Activated CD4-positive, alpha-beta T cell treated with anti-CD3 and anti-CD28 coated beads for 36 hours (primary cell): ENCODE results near the gene THTPA. TPM values are rescaled to one million over a fixed set of nuclear protein-coding genes. Genes with fewer than 3 reads are reported as not detected.
A peak's percentile ranks its signal among the peaks of the same experiment; 100 is the strongest.

ENCODE experiments used
- ATAC-seq: fragments of 200-7000 bp; cut with Tn5 transposase; one replicate; pipeline ENCODE4 v1.10.0; 2021; ENCODE audit warnings: mild to moderate bottlenecking, moderate library complexity
- CTCF ChIA-PET: fragments of 350-600 bp; sonication (Branson Sonifier 250); formaldehyde crosslinking; loops from one replicate; lab custom pipeline; 2021; ENCODE audit warnings: antibody characterized with exemption; lab: Charles Lee
- POLR2A ChIA-PET: fragments of 350-600 bp; sonication (Branson Sonifier 250); formaldehyde crosslinking; loops from one replicate; lab custom pipeline; 2021; ENCODE audit warnings: antibody characterized with exemption, inconsistent platforms; lab: Charles Lee
- DNase-seq: peaks from one replicate; pipeline ENCODE4 v3.0.0-alpha.2; 2020
- H3K27ac Mint-ChIP-seq: one replicate; pipeline ENCODE4 v1.8.0; 2021; ENCODE audit warnings: mixed read lengths
- H3K27me3 Mint-ChIP-seq: one replicate; pipeline ENCODE4 v1.8.0; 2021; ENCODE audit warnings: mixed read lengths
- H3K36me3 Mint-ChIP-seq: one replicate; pipeline ENCODE4 v1.8.0; 2021; ENCODE audit warnings: low read depth, mixed read lengths
- H3K4me1 Mint-ChIP-seq: one replicate; pipeline ENCODE4 v1.8.0; 2021; ENCODE audit warnings: mixed read lengths
- H3K4me3 Mint-ChIP-seq: one replicate; pipeline ENCODE4 v1.8.0; 2021; ENCODE audit warnings: mild to moderate bottlenecking, moderate library complexity, mixed read lengths
- H3K9me3 Mint-ChIP-seq: one replicate; pipeline ENCODE4 v1.8.0; 2021; ENCODE audit warnings: low read depth, mixed read lengths
- intact Hi-C, 2 experiments: fragments of 100-400 bp; cut with DNase I in 1 of 2; cut with micrococcal nuclease in 1 of 2; formaldehyde crosslinking; loops; one replicate each; pipeline versions ENCODE4 v1.14.2 to v1.15.1; 2022 to 2024; cut with DNase I, micrococcal nuclease
- total RNA-seq, 2 experiments: library from RNA; stranded (reverse); gene quantifications; one replicate each; pipeline ENCODE4 v1.2.3, GENCODE V29; 2021

The THTPA gene
- total RNA-seq, 2 experiments from 2014 or later = 8.3 to 8.5 TPM

GRCh38 chr14:23557521-23557920 lies 1.4 kb downstream of the THTPA start:
- CTCF ChIA-PET = interaction anchor here (0.5 to 8.9 kb wide), 9 partner anchors 9 to 556 kb away, joined by 3 to 150 read pairs (median 8); partner anchors contain the start of genes AP1G2 and NGDN
- POLR2A ChIA-PET = interaction anchor here (0.5 kb wide), 1 partner anchor 205 kb away, joined by 3 read pairs; no protein-coding TSS in a partner anchor
- Mint-ChIP-seq H3K27ac (peak overlapping the region; percentile 87), H3K9me3 (no peaks in the 10 kb centered on the region), H3K4me1 (peaks cover 32% of the 10 kb centered on the region), H3K4me3 (peak overlapping the region; percentile 95), H3K36me3 (peaks cover 32% of the 10 kb centered on the region), H3K27me3 (no peaks in the 10 kb centered on the region)
- intact Hi-C loops = loop anchor here (5.0 to 10.0 kb wide), 4 partner anchors 235 to 885 kb away; partner anchors contain the start of genes ACIN1 (in 1 of the 2), C14orf119 (in 1 of the 2), PABPN1 (in 1 of the 2) and RABGGTA (in 1 of the 2)
- no peak for ATAC-seq
- no peak for DNase-seq

GRCh38 chr14:23557946-23558345 lies 1.9 kb downstream of the THTPA start:
- ATAC-seq (no peak), DNase-seq (no peak)
- intact Hi-C loops = loop anchor here (2.0 to 10.0 kb wide), 5 partner anchors 229 to 884 kb away; partner anchors contain the start of genes ACIN1 (in 1 of the 2), C14orf119 (in 1 of the 2), PABPN1 (in 1 of the 2) and RABGGTA (in 1 of the 2)
- Mint-ChIP-seq H3K27me3 (no peaks in the 10 kb centered on the region), H3K4me3 (peak overlapping the region; percentile 95), H3K36me3 (peaks cover 35% of the 10 kb centered on the region), H3K9me3 (no peaks in the 10 kb centered on the region), H3K4me1 (peaks cover 34% of the 10 kb centered on the region), H3K27ac (peak overlapping the region; percentile 87)
- ChIA-PET POLR2A (no interaction called here), CTCF (interaction anchor here (0.6 to 8.9 kb wide), 11 partner anchors 9 to 550 kb away, joined by 3 to 150 read pairs (median 5); partner anchors contain the start of genes AP1G2 and NGDN)

GRCh38 chr14:23558346-23559009 lies 2.4 kb downstream of the THTPA start:
- POLR2A ChIA-PET = interaction anchor here (0.6 kb wide), 1 partner anchor 83 kb away, joined by 4 read pairs; no protein-coding TSS in a partner anchor
- H3K4me1 Mint-ChIP-seq = peaks cover 35% of the 10 kb centered on the region
- peaks cover 38% of the 10 kb centered on the region for H3K36me3 Mint-ChIP-seq

GRCh38 chr14:23559010-23559925 lies 3.2 kb downstream of the THTPA start:
- ChIA-PET POLR2A (interaction anchor here (0.6 to 1.0 kb wide), 2 partner anchors 81 to 84 kb away, joined by 4 to 6 read pairs; no protein-coding TSS in a partner anchor), CTCF (interaction anchor here (0.6 to 8.9 kb wide), 19 partner anchors 8 to 319 kb away, joined by 3 to 150 read pairs (median 5); partner anchors contain the start of genes AP1G2 and NGDN)
- Mint-ChIP-seq H3K4me1 (peaks cover 35% of the 10 kb centered on the region), H3K36me3 (peaks cover 43% of the 10 kb centered on the region), H3K4me3 (no peak overlapping the region), H3K27ac (peak overlapping the region; percentile 33), H3K27me3 (no peaks in the 10 kb centered on the region), H3K9me3 (no peaks in the 10 kb centered on the region)
- DNase-seq (peak; percentile 86), ATAC-seq (no peak)
- intact Hi-C loops = loop anchor here (1.0 to 10.0 kb wide), 6 partner anchors 81 to 883 kb away; partner anchors contain the start of genes ACIN1 (in 1 of the 2), C14orf119 (in 1 of the 2), PABPN1 (in 1 of the 2) and RABGGTA (in 1 of the 2)

More at GRCh38 chr14:23558346-23559009, 2.4 kb downstream of the THTPA start:
- ATAC-seq (no peak), DNase-seq (no peak)
- Mint-ChIP-seq H3K4me3 (no peak overlapping the region), H3K9me3 (no peaks in the 10 kb centered on the region), H3K27ac (peak overlapping the region; percentile 52), H3K27me3 (no peaks in the 10 kb centered on the region)
- intact Hi-C loops = loop anchor here (1.0 to 10.0 kb wide), 6 partner anchors 80 to 884 kb away; partner anchors contain the start of genes ACIN1 (in 1 of the 2), C14orf119 (in 1 of the 2), PABPN1 (in 1 of the 2) and RABGGTA (in 1 of the 2)
- CTCF ChIA-PET = interaction anchor here (0.6 to 8.9 kb wide), 15 partner anchors 9 to 550 kb away, joined by 3 to 150 read pairs (median 8); partner anchors contain the start of genes AP1G2 and NGDN

GRCh38 chr14:23559926-23560520 lies 4.0 kb downstream of the THTPA start:
- CTCF ChIA-PET = interaction anchor here (0.5 to 8.9 kb wide), 22 partner anchors 7 to 742 kb away, joined by 3 to 150 read pairs (median 4); partner anchors contain the start of genes AP1G2 and NGDN
- H3K4me1 Mint-ChIP-seq = peaks cover 35% of the 10 kb centered on the region
- intact Hi-C loops = loop anchor here (1.0 to 10.0 kb wide), 6 partner anchors 82 to 882 kb away; partner anchors contain the start of genes ACIN1 (in 1 of the 2), C14orf119 (in 1 of the 2), PABPN1 (in 1 of the 2) and RABGGTA (in 1 of the 2)

GRCh38 chr14:23561259-23561658 lies 5.2 kb downstream of the THTPA start:
- peaks cover 51% of the 10 kb centered on the region for H3K36me3 Mint-ChIP-seq
- ATAC-seq = no peak
- DNase-seq = no peak
- intact Hi-C loops = no loop called here
- H3K9me3 Mint-ChIP-seq = no peaks in the 10 kb centered on the region
- ChIA-PET POLR2A (no interaction called here), CTCF (interaction anchor here (0.7 to 8.9 kb wide), 12 partner anchors 10 to 238 kb away, joined by 3 to 150 read pairs (median 4); partner anchors contain the start of gene ZFHX2)
- H3K27ac Mint-ChIP-seq = no peak overlapping the region
- H3K27me3 Mint-ChIP-seq = no peaks in the 10 kb centered on the region
- no peak overlapping the region for H3K4me3 Mint-ChIP-seq
- peaks cover 35% of the 10 kb centered on the region for H3K4me1 Mint-ChIP-seq

More at GRCh38 chr14:23559926-23560520, 4.0 kb downstream of the THTPA start:
- DNase-seq (no peak), ATAC-seq (no peak)
- Mint-ChIP-seq H3K27me3 (no peaks in the 10 kb centered on the region), H3K27ac (peak overlapping the region; percentile 48), H3K9me3 (no peaks in the 10 kb centered on the region), H3K4me3 (no peak overlapping the region), H3K36me3 (peaks cover 47% of the 10 kb centered on the region)
- POLR2A ChIA-PET = interaction anchor here (1.0 kb wide), 1 partner anchor 82 kb away, joined by 6 read pairs; no protein-coding TSS in a partner anchor

GRCh38 chr14:23561873-23562821 lies 6.1 kb downstream of the THTPA start:
- DNase-seq (no peak), ATAC-seq (no peak)
- Mint-ChIP-seq H3K9me3 (no peaks in the 10 kb centered on the region), H3K36me3 (peaks cover 55% of the 10 kb centered on the region), H3K4me3 (no peak overlapping the region), H3K27me3 (no peaks in the 10 kb centered on the region), H3K27ac (no peak overlapping the region), H3K4me1 (peaks cover 37% of the 10 kb centered on the region)
- intact Hi-C loops = loop anchor here (1.0 kb wide), 3 partner anchors 79 to 234 kb away; no protein-coding TSS in a partner anchor
- CTCF ChIA-PET = interaction anchor here (0.7 to 8.9 kb wide), 15 partner anchors 8 to 239 kb away, joined by 3 to 150 read pairs (median 4); partner anchors contain the start of gene ZFHX2
- POLR2A ChIA-PET = no interaction called here

GRCh38 chr14:23562822-23563472 lies 6.9 kb downstream of the THTPA start:
- Mint-ChIP-seq H3K27me3 (no peaks in the 10 kb centered on the region), H3K9me3 (no peaks in the 10 kb centered on the region), H3K4me3 (no peak overlapping the region), H3K36me3 (peaks cover 51% of the 10 kb centered on the region), H3K27ac (peak overlapping the region; percentile 33), H3K4me1 (peaks cover 31% of the 10 kb centered on the region)
- peak; percentile 13 for ATAC-seq
- peak; percentile 74 for DNase-seq
- ChIA-PET CTCF (interaction anchor here (0.6 to 2.3 kb wide), 10 partner anchors 9 to 236 kb away, joined by 3 to 17 read pairs (median 4); no protein-coding TSS in a partner anchor), POLR2A (no interaction called here)
- intact Hi-C loops = loop anchor here (1.0 kb wide), 3 partner anchors 80 to 235 kb away; no protein-coding TSS in a partner anchor
